Thoracic aorta (tissue), 2 donors: ENCODE measurements around the gene PMIS2. TPM values are rescaled to one million over a fixed set of nuclear protein-coding genes. Genes with fewer than 3 reads are reported as not detected.

Source experiments
- ATAC-seq: fragments of 150-250 bp; one replicate; pipeline ENCODE4 v1.8.0; 2017; ENCODE audit warnings: low read depth; ENCODE audit not compliant: insufficient number of reproducible peaks, low FRiP score
- DNase-seq: peaks from one replicate; pipeline ENCODE4 v3.0.0-alpha.2; 2020; ENCODE audit warnings: low spot score
- H3K27ac ChIP-seq, 2 donors: fragments of 200-600 bp; sonication (generic); 1 replicate in 1 of 2; 2 replicates in 1 of 2; pipeline ENCODE4 v1.5.1; 2016; ENCODE audit warnings: mild to moderate bottlenecking in 2 of 2, moderate library complexity in 2 of 2
- H3K27me3 ChIP-seq: fragments of 200-600 bp; sonication (generic); replicated peaks from 2 replicates; pipeline ENCODE4 v1.6.0; 2016; ENCODE audit warnings: mild to moderate bottlenecking; ENCODE audit not compliant: insufficient read depth
- H3K36me3 ChIP-seq: fragments of 200-600 bp; sonication (generic); one replicate; pipeline ENCODE4 v1.5.1; 2016
- H3K4me1 ChIP-seq, 2 donors: fragments of 200-600 bp; sonication (generic); 1 replicate in 1 of 2; 2 replicates in 1 of 2; pipeline versions ENCODE4 v1.5.1 to v1.6.0; 2016; ENCODE audit warnings: low read depth in 2 of 2, mild to moderate bottlenecking in 1 of 2; ENCODE audit not compliant: control insufficient read depth in 1 of 2
- H3K4me3 ChIP-seq: fragments of 200-600 bp; sonication (generic); 2 replicates; pipeline ENCODE4 v1.5.1; 2016; ENCODE audit warnings: mild to moderate bottlenecking
- H3K9me3 ChIP-seq: fragments of 200-600 bp; sonication (generic); 2 replicates; pipeline ENCODE4 v1.5.1; 2016
- total RNA-seq, 2 donors: library from RNA; depleted of rRNA; stranded (reverse); fragments of >200 nt; gene quantifications; one replicate each; pipeline versions ENCODE4 v1.1.0 to v1.2.3, GENCODE V29; 2016
- TF ChIP-seq, protein P1 (sequence below): fragments of 200-600 bp; sonication (generic); IDR thresholded peaks from one replicate; pipeline ENCODE4 v1.5.1; 2019; ENCODE audit warnings: antibody characterized with exemption

Gene PMIS2
- total RNA-seq, 2 donors from 2014 or later = not detected

DNA sequence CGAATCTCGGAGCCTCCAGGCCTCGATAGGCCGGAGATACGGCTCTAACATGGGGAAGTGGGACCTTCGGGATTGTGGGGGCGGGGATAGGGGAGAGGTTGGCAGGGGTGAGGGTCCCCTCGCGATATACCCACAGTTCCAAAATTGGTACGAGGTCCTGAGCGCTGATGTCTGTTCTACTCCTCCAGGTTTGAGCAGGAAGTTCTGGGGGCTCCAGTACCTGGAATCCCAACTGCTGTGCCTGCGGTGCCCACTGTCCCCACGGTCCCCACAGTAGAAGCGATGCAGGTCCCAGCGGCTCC is 43.3 kb downstream of the PMIS2 start:
- no peak for ATAC-seq

GRCh38 chr19:35633727-35634440 is 47.9 kb downstream of the PMIS2 start:
- no peak overlapping the region for H3K27ac ChIP-seq
- ATAC-seq = no peak
- H3K36me3 ChIP-seq = peaks cover 59% of the 10 kb centered on the region
- TF ChIP-seq, protein P1, sequence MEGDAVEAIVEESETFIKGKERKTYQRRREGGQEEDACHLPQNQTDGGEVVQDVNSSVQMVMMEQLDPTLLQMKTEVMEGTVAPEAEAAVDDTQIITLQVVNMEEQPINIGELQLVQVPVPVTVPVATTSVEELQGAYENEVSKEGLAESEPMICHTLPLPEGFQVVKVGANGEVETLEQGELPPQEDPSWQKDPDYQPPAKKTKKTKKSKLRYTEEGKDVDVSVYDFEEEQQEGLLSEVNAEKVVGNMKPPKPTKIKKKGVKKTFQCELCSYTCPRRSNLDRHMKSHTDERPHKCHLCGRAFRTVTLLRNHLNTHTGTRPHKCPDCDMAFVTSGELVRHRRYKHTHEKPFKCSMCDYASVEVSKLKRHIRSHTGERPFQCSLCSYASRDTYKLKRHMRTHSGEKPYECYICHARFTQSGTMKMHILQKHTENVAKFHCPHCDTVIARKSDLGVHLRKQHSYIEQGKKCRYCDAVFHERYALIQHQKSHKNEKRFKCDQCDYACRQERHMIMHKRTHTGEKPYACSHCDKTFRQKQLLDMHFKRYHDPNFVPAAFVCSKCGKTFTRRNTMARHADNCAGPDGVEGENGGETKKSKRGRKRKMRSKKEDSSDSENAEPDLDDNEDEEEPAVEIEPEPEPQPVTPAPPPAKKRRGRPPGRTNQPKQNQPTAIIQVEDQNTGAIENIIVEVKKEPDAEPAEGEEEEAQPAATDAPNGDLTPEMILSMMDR = no peak
- peaks cover 8 to 11% of the 10 kb centered on the region in 2 donors for H3K4me1 ChIP-seq
- H3K27me3 ChIP-seq = no peaks in the 10 kb centered on the region
- no peak for DNase-seq
- H3K4me3 ChIP-seq = no peak overlapping the region
- no peaks in the 10 kb centered on the region for H3K9me3 ChIP-seq

More for the DNA sequence above, 43.3 kb downstream of the PMIS2 start:
- Histone ChIP-seq H3K9me3 (no peaks in the 10 kb centered on the region), H3K4me1 (peaks cover 11 to 17% of the 10 kb centered on the region in 2 donors), H3K27ac (peak overlapping the region; percentile 78 to 91), H3K36me3 (peaks cover 28% of the 10 kb centered on the region), H3K27me3 (no peaks in the 10 kb centered on the region), H3K4me3 (peak overlapping the region; percentile 92)
- TF ChIP-seq, protein P1 = no peak
- DNase-seq = no peak

- TF ChIP-seq, protein P1 = no peak
- H3K4me1 ChIP-seq = no peaks in the 10 kb centered on the region
- H3K36me3 ChIP-seq = peaks cover 57% of the 10 kb centered on the region
- no peaks in the 10 kb centered on the region for H3K27me3 ChIP-seq
- ATAC-seq (no peak), DNase-seq (no peak)
- H3K9me3 ChIP-seq = no peaks in the 10 kb centered on the region
- no peak overlapping the region for H3K27ac ChIP-seq
- no peak overlapping the region for H3K4me3 ChIP-seq
These were observed 50.7 kb downstream of the PMIS2 start for GRCh38 chr19:35636651-35637050.

Other genes starting within 250 kb of the PMIS2 start
- gene FFAR1, start 238.3 kb upstream of the PMIS2 start, total RNA-seq = not detected
- not detected for gene FFAR3, start 227.7 kb upstream of the PMIS2 start, total RNA-seq
- gene GPR42, start 215.1 kb upstream of the PMIS2 start, total RNA-seq = not detected
- gene FFAR2, start 137.9 kb upstream of the PMIS2 start, total RNA-seq = under 1 TPM in 1 of 2 donors, not detected in 1; 0.92 TPM
- 10 to 100 TPM in 1 of 2 donors, not detected in 1; 29.6 TPM for gene KRTDAP, start 95.7 kb upstream of the PMIS2 start, total RNA-seq
- 10 to 100 TPM; 26.1 to 53.7 TPM for gene DMKN, start 72.5 kb upstream of the PMIS2 start, total RNA-seq
- 1 to 10 TPM in 1 of 2 donors, not detected in 1; 1.5 TPM for gene SBSN, start 57.9 kb upstream of the PMIS2 start, total RNA-seq
- gene GAPDHS, start 52.7 kb upstream of the PMIS2 start, total RNA-seq = not detected
- 10 to 100 TPM; 49.7 to 75.8 TPM for gene TMEM147, start 40.5 kb upstream of the PMIS2 start, total RNA-seq
- gene ATP4A, start 22.5 kb upstream of the PMIS2 start, total RNA-seq = under 1 TPM in 1 of 2 donors, not detected in 1; 0.35 TPM
- gene HAUS5, start 26.6 kb downstream of the PMIS2 start, total RNA-seq = 10 to 100 TPM in 1 of 2 donors, 1 to 10 TPM in 1; 8.4 to 13.9 TPM
- gene RBM42, start 42.9 kb downstream of the PMIS2 start, total RNA-seq = 10 to 100 TPM; 47.2 to 53.8 TPM
- not detected for gene ETV2, start 55.6 kb downstream of the PMIS2 start, total RNA-seq
- gene COX6B1, start 62.1 kb downstream of the PMIS2 start, total RNA-seq = 100 to 1,000 TPM; 258 to 386 TPM
- gene UPK1A, start 80.3 kb downstream of the PMIS2 start, total RNA-seq = not detected
- not detected for gene ZBTB32, start 118.4 kb downstream of the PMIS2 start, total RNA-seq
- 10 to 100 TPM; 26.4 to 31.3 TPM for gene KMT2B, start 131.8 kb downstream of the PMIS2 start, total RNA-seq
- 10 to 100 TPM in 1 of 2 donors, 1 to 10 TPM in 1; 6.9 to 13.1 TPM for gene IGFLR1, start 156.3 kb downstream of the PMIS2 start, total RNA-seq
- 10 to 100 TPM; 34.4 to 42.6 TPM for gene U2AF1L4, start 159.2 kb downstream of the PMIS2 start, total RNA-seq
- 10 to 100 TPM; 25.5 to 30.1 TPM for gene PSENEN, start 159.5 kb downstream of the PMIS2 start, total RNA-seq
- gene LIN37, start 162.4 kb downstream of the PMIS2 start, total RNA-seq = 10 to 100 TPM in 1 of 2 donors, 1 to 10 TPM in 1; 9.9 to 30.5 TPM
- gene HSPB6, start 170.9 kb downstream of the PMIS2 start, total RNA-seq = 100 to 1,000 TPM in 1 of 2 donors, 10 to 100 TPM in 1; 78.6 to 130 TPM
- 10 to 100 TPM; 11.1 to 16.6 TPM for gene PROSER3, start 172.0 kb downstream of the PMIS2 start, total RNA-seq
- 10 to 100 TPM; 15.4 to 30.7 TPM for gene ARHGAP33, start 189.4 kb downstream of the PMIS2 start, total RNA-seq
- not detected for gene PRODH2, start 226.7 kb downstream of the PMIS2 start, total RNA-seq